ENCODE data around the gene ZFAND3.

DNA sequence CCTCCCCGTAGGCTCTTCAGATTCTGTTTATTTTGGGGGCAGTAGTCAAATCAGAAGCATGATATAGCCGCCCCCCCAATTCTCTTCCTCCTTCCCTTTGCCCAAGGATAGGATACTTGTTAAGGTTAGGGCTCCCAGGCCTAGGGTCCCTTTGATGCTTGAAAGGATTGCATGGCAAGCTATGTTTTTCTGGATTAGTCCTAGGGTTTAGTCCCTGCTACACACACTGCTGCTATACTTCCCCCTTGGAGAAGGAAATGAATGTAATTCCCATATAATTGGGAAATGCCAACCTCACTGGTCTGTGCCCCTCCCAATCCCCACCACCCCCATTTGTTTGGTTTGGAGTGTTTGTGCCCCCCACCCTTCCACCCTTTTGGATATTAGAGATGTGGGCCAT is 62.8 kb downstream of the ZFAND3 start:
- no peak for TF ChIP-seq ZNF274 (IDR thresholded peaks at IDR 0.05; ENCODE audit: low read depth, low read length)
- TF ChIP-seq SUZ12 (IDR thresholded peaks at IDR 0.05; ENCODE audit: extremely low read depth, insufficient read depth, insufficient read length), result no peak

Data from NT2/D1 (cell line).